Thoracic aorta (tissue), 2 donors: ENCODE measurements around the gene MTUS2. TPM values are rescaled to one million over a fixed set of nuclear protein-coding genes. Genes with fewer than 3 reads are reported as not detected.

Experiments
- ATAC-seq: fragments of 150-250 bp; one replicate; pipeline ENCODE4 v1.8.0; 2017; ENCODE audit warnings: low read depth; ENCODE audit not compliant: insufficient number of reproducible peaks, low FRiP score
- DNase-seq: peaks from one replicate; pipeline ENCODE4 v3.0.0-alpha.2; 2020; ENCODE audit warnings: low spot score
- H3K27ac ChIP-seq, 2 donors: fragments of 200-600 bp; sonication (generic); 1 replicate in 1 of 2; 2 replicates in 1 of 2; pipeline ENCODE4 v1.5.1; 2016; ENCODE audit warnings: mild to moderate bottlenecking in 2 of 2, moderate library complexity in 2 of 2
- H3K27me3 ChIP-seq: fragments of 200-600 bp; sonication (generic); replicated peaks from 2 replicates; pipeline ENCODE4 v1.6.0; 2016; ENCODE audit warnings: mild to moderate bottlenecking; ENCODE audit not compliant: insufficient read depth
- H3K36me3 ChIP-seq: fragments of 200-600 bp; sonication (generic); one replicate; pipeline ENCODE4 v1.5.1; 2016
- H3K4me1 ChIP-seq, 2 donors: fragments of 200-600 bp; sonication (generic); 1 replicate in 1 of 2; 2 replicates in 1 of 2; pipeline versions ENCODE4 v1.5.1 to v1.6.0; 2016; ENCODE audit warnings: low read depth in 2 of 2, mild to moderate bottlenecking in 1 of 2; ENCODE audit not compliant: control insufficient read depth in 1 of 2
- H3K4me3 ChIP-seq: fragments of 200-600 bp; sonication (generic); 2 replicates; pipeline ENCODE4 v1.5.1; 2016; ENCODE audit warnings: mild to moderate bottlenecking
- H3K9me3 ChIP-seq: fragments of 200-600 bp; sonication (generic); 2 replicates; pipeline ENCODE4 v1.5.1; 2016
- CTCF ChIP-seq: fragments of 200-600 bp; sonication (generic); IDR thresholded peaks from one replicate; pipeline ENCODE4 v1.5.1; 2019; ENCODE audit warnings: antibody characterized with exemption
- total RNA-seq, 2 donors: library from RNA; depleted of rRNA; stranded (reverse); fragments of >200 nt; gene quantifications; one replicate each; pipeline versions ENCODE4 v1.1.0 to v1.2.3, GENCODE V29; 2016

The MTUS2 gene
- total RNA-seq, 2 donors from 2014 or later: 14.9 to 26.4 TPM

- Histone ChIP-seq H3K36me3 (no peaks in the 10 kb centered on the region), H3K4me3 (no peak overlapping the region), H3K27me3 (no peaks in the 10 kb centered on the region), H3K27ac (peak overlapping the region in 1 of 2 donors; percentile 51), H3K4me1 (peaks cover 25 to 57% of the 10 kb centered on the region in 2 donors), H3K9me3 (no peaks in the 10 kb centered on the region)
- no peak for ATAC-seq
- no peak for TF ChIP-seq CTCF
- DNase-seq: no peak
Observed at GRCh38 chr13:29111446-29111845, 291.3 kb downstream of the MTUS2 start.

GRCh38 chr13:29115842-29116241, 295.7 kb downstream of the MTUS2 start:
- H3K4me1 ChIP-seq: peaks cover 11 to 32% of the 10 kb centered on the region in 2 donors
- no peak overlapping the region for H3K27ac ChIP-seq
- no peak overlapping the region for H3K4me3 ChIP-seq
- no peaks in the 10 kb centered on the region for H3K27me3 ChIP-seq
- no peak for TF ChIP-seq CTCF
- DNase-seq: no peak
- H3K36me3 ChIP-seq: no peaks in the 10 kb centered on the region
- ATAC-seq: no peak
- no peaks in the 10 kb centered on the region for H3K9me3 ChIP-seq

GRCh38 chr13:29117663-29118062, 297.5 kb downstream of the MTUS2 start:
- Histone ChIP-seq H3K27me3 (no peaks in the 10 kb centered on the region), H3K4me3 (no peak overlapping the region), H3K4me1 (peaks cover 0 to 14% of the 10 kb centered on the region in 2 donors), H3K27ac (no peak overlapping the region), H3K36me3 (no peaks in the 10 kb centered on the region), H3K9me3 (no peaks in the 10 kb centered on the region)
- ATAC-seq (no peak), DNase-seq (no peak)
- TF ChIP-seq CTCF: no peak

GRCh38 chr13:29118471-29118870, 298.3 kb downstream of the MTUS2 start:
- no peak for TF ChIP-seq CTCF
- no peaks in the 10 kb centered on the region for H3K36me3 ChIP-seq
- DNase-seq (no peak), ATAC-seq (no peak)
- H3K4me3 ChIP-seq: no peak overlapping the region
- H3K27ac ChIP-seq: no peak overlapping the region
- H3K9me3 ChIP-seq: no peaks in the 10 kb centered on the region
- H3K4me1 ChIP-seq: peaks cover 0 to 14% of the 10 kb centered on the region in 2 donors
- H3K27me3 ChIP-seq: no peaks in the 10 kb centered on the region

GRCh38 chr13:29125191-29125933, 305.2 kb downstream of the MTUS2 start:
- Histone ChIP-seq H3K27ac (peak overlapping the region; percentile 52 to 70), H3K4me1 (peaks cover 5 to 46% of the 10 kb centered on the region in 2 donors), H3K9me3 (no peaks in the 10 kb centered on the region), H3K36me3 (no peaks in the 10 kb centered on the region), H3K4me3 (peak overlapping the region; percentile 59), H3K27me3 (no peaks in the 10 kb centered on the region)
- TF ChIP-seq CTCF: no peak
- ATAC-seq (peak; percentile 27), DNase-seq (no peak)
